GM13976 (cell line): ENCODE data around the gene NCK2.

Experiments used
- DNase-seq: peaks from one replicate; pipeline ENCODE4 v3.0.0; 2012; ENCODE audit warnings: low spot score
- in situ Hi-C: fragments of 300-500 bp; cut with MboI; formaldehyde crosslinking; loops from one replicate; pipeline ENCODE4 v1.12.0; 2022; ENCODE audit warnings: low sequenced_read_pairs, mixed read lengths, inconsistent platforms; ENCODE audit not compliant: unreplicated experiment
- TF ChIP-seq, protein P1 (sequence below): IDR thresholded peaks from 2 replicates; pipeline ENCODE4 v1.5.1; 2012; ENCODE audit warnings: borderline replicate concordance, mild to moderate bottlenecking; ENCODE audit not compliant: insufficient read depth; ENCODE audit errors: extremely low read depth, missing control alignments, control extremely low read depth

The NCK2 gene

GRCh38 chr2:105803773-105804172, 59.1 kb downstream of the NCK2 start:
- no peak for DNase-seq
- TF ChIP-seq, protein P1, sequence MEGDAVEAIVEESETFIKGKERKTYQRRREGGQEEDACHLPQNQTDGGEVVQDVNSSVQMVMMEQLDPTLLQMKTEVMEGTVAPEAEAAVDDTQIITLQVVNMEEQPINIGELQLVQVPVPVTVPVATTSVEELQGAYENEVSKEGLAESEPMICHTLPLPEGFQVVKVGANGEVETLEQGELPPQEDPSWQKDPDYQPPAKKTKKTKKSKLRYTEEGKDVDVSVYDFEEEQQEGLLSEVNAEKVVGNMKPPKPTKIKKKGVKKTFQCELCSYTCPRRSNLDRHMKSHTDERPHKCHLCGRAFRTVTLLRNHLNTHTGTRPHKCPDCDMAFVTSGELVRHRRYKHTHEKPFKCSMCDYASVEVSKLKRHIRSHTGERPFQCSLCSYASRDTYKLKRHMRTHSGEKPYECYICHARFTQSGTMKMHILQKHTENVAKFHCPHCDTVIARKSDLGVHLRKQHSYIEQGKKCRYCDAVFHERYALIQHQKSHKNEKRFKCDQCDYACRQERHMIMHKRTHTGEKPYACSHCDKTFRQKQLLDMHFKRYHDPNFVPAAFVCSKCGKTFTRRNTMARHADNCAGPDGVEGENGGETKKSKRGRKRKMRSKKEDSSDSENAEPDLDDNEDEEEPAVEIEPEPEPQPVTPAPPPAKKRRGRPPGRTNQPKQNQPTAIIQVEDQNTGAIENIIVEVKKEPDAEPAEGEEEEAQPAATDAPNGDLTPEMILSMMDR, result no peak
- in situ Hi-C loops, result no loop called here

- DNase-seq, result no peak
- in situ Hi-C loops, result no loop called here
- TF ChIP-seq, protein P1, result no peak
Measured at GRCh38 chr2:105804266-105804665, 59.6 kb downstream of the NCK2 start.

DNA sequence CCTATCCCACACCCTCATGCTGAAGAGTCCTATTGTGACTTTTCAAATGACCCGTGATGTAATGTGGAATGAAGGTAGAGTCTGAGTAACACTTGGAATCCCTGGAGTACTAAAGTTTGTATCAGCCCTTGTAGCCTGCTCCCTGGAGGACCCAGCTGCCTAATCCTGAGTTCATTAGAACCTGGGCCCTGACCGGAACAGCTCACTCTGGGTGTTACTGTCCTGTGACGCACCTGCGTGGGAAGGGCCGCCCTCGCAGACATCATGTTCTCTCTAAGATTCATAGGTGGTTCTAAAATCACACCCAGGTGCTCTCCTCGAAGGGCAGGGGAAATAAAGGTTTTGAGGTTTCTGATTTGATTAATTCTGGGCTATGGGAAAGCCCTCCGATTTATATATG, 62.3 kb downstream of the NCK2 start:
- TF ChIP-seq, protein P1, result no peak
- in situ Hi-C loops, result no loop called here

GRCh38 chr2:105808423-105809096, 63.8 kb downstream of the NCK2 start:
- in situ Hi-C loops, result no loop called here
- DNase-seq, result no peak
- TF ChIP-seq, protein P1, result no peak

More for the DNA sequence above, 62.3 kb downstream of the NCK2 start:
- no peak for DNase-seq

DNA sequence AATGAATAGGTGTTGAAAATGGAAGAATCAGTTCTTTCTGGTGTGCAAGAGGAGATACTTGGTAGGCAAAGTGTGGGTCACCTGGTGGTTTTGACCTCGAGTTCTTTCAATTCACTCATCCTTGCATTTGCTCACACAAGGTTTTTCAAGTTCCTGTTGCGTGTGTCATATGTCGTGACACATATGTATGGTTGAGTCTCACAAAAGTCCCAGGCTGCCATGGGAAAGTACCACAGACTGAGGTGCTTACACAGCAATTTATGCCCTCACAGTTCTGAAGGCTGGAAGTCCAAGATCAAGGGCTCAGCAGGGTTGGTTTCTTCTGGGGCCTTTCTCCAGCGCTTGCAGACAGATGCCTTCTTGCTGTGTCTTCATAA, 64.4 kb downstream of the NCK2 start:
- in situ Hi-C loops, result no loop called here
- TF ChIP-seq, protein P1, result no peak
- DNase-seq, result no peak

GRCh38 chr2:105809723-105810122, 65.0 kb downstream of the NCK2 start:
- no peak for DNase-seq
- in situ Hi-C loops, result no loop called here
- TF ChIP-seq, protein P1, result no peak
